ENCODE data around the gene ABHD18.
"Not testable (repeated sequence)": the region's sequence is repeated elsewhere in the genome, so short reads cannot be mapped to it uniquely, and the experiment has no call there.

Gene ABHD18

DNA sequence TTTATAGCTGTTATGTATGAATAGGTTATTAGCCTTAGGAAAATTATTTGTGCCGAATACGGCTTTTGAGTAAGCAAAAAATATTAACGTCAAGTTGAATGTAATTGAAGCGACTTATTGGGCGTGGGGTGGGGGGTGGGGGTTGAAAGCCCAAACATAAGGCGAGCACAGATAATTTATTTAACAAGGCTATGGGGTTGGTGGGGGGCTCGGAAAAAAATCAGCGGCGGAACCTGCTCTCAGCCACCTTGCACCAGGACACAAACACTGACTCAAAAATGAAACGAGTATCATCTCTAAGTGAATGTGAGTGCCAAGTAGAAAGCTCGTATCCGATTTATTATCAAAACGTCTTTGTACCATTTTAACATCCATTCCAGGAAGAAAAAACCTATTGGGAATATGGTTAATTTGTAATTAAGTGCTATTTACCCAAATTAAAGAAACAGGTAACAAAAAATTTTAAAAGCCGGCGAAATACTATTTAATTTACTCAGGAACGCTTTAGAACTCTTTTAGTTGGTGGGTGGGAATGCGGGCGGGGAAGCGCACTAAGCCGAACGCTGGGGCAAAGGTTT lies 95.0 kb downstream of the ABHD18 start:
- Histone ChIP-seq H3K4me3 (ENCODE audit: low read depth, low read length) (peak overlapping the region; percentile 72), H3K27ac (peak overlapping the region; percentile 90), H3K9me3 (ENCODE audit: severe bottlenecking) (no peaks in the 10 kb centered on the region), H3K36me3 (no peaks in the 10 kb centered on the region; the same call in 1 of the 2 replicates), H3K27me3 (ENCODE audit: insufficient read depth, low read depth, severe bottlenecking) (no peaks in the 10 kb centered on the region)
- DNase-seq = no peak
- TF ChIP-seq, protein P1, sequence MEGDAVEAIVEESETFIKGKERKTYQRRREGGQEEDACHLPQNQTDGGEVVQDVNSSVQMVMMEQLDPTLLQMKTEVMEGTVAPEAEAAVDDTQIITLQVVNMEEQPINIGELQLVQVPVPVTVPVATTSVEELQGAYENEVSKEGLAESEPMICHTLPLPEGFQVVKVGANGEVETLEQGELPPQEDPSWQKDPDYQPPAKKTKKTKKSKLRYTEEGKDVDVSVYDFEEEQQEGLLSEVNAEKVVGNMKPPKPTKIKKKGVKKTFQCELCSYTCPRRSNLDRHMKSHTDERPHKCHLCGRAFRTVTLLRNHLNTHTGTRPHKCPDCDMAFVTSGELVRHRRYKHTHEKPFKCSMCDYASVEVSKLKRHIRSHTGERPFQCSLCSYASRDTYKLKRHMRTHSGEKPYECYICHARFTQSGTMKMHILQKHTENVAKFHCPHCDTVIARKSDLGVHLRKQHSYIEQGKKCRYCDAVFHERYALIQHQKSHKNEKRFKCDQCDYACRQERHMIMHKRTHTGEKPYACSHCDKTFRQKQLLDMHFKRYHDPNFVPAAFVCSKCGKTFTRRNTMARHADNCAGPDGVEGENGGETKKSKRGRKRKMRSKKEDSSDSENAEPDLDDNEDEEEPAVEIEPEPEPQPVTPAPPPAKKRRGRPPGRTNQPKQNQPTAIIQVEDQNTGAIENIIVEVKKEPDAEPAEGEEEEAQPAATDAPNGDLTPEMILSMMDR (IDR thresholded peaks at IDR 0.05; ENCODE audit: low read depth, low read length) = no peak

DNA sequence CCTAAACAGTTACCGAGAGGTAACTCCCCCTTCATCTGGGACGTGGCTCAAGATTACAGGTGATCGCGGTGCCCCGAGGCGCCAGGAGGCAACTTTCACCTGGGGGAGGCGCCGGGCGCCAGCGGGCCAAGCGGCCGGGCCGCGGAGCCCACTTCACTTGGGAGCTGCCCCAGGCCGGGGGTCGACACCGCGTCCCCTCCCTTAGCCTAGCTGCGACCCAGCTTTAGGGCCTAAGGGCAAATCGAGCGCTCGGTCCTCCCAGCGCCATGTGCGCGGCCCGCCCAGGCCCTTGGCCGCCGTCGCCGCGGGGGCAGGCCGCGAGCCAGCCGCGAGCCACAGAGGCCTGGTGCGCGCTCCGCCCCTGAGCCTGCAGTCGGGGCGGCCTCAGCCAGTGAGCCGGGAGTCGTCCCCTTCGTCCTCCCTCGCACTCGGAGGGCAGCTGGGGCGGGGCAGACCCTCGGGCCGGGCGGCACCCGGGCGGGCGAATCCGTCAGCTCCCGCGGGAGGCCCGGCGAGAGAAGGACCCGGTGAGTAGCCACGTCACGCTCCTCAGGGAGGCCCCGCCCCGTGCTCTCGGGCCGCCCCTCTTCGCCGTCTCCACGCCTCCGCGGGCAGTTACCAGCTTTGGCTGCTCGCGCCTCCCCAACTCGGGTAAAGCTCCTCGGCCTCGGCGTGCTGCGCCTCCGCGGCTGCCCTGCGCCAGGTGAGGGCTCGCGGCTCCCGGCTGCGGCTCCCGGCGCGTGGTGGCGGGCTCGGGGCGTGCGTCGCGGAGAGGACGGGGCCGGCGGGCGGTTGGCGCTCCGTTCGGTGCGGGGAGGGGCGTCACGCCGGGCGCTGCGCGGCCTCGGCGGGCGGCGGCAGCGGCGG lies 95.7 kb downstream of the ABHD18 start, which contains the start of gene LARP1B:
Gene LARP1B (plus strand): TSS at position 614 of the 867 bp plus-strand sequence. CDS start 13,640 bp downstream, outside the sequence.
- no peaks in the 10 kb centered on the region for H3K9me3 ChIP-seq (ENCODE audit: severe bottlenecking)
- H3K27ac ChIP-seq = peak within 1 kb of the TSS; percentile 90
- no peaks in the 10 kb centered on the region for H3K27me3 ChIP-seq (ENCODE audit: insufficient read depth, low read depth, severe bottlenecking)
- DNase-seq = peak; percentile 99
- peak within 1 kb of the TSS; percentile 72 for H3K4me3 ChIP-seq (ENCODE audit: low read depth, low read length)
- TF ChIP-seq, protein P1 (IDR thresholded peaks at IDR 0.05; ENCODE audit: low read depth, low read length) = 0 out of 2 replicates have a peak, but pooled peaks have one; percentile 10
- H3K36me3 ChIP-seq = no peaks in the 10 kb centered on the region; the same call in 1 of the 2 replicates

DNA sequence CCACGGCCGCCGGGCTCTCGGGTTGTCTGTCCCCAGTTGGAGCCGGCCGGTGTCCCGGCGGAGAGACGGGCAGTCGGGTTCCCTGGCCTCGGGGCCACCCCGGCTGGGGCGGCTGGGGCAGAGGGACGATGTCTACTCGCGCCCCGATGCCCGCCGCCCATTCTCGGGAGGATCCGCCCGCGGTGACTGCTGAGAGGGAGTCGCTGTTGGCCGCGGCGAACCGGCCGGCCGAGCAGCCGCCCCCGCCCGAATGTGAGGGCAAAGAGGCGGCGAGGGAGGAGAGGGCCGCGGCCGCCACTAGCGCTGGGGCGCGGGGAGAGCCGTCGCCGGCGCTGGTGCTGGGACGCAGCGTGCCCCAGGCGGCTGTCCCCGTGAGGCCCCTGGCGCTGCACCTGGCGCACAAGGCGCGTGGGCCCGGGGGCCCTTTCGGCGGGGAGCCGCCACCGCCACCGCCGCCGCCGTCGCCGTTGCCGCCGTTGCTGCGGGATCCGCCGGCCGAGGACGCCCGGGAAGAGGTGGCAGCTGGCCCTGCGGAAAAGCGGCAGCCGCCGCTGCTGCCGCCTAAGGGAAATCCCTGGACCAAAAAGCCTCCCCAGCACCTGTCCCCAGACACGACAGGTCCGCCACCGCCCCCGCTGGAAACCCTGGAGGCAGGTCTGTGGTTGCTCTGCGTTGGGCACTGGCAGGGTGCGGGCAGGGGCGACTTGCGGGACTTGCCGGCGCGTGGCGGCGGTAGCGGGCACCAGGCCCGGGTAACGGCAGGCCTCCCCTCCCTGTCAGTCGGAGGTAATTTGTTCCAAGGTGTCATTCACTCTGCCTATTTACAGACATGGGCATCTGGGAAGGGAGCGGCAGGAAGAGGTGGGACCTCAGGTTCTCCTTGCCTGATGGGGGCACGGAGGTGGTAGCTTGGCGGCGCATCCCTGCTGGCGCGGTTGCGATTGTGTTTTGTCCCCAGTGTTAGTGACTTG lies 96.6 kb downstream of the ABHD18 start:
- DNase-seq = peak; percentile 84
- H3K27ac ChIP-seq = peak overlapping the region; percentile 90
- H3K36me3 ChIP-seq = no peaks in the 10 kb centered on the region; the same call in 1 of the 2 replicates
- peak overlapping the region; percentile 72 for H3K4me3 ChIP-seq (ENCODE audit: low read depth, low read length)
- no peaks in the 10 kb centered on the region for H3K9me3 ChIP-seq (ENCODE audit: severe bottlenecking)
- TF ChIP-seq, protein P1 (IDR thresholded peaks at IDR 0.05; ENCODE audit: low read depth, low read length) = peak; percentile 47
- H3K27me3 ChIP-seq (ENCODE audit: insufficient read depth, low read depth, severe bottlenecking) = no peaks in the 10 kb centered on the region

DNA sequence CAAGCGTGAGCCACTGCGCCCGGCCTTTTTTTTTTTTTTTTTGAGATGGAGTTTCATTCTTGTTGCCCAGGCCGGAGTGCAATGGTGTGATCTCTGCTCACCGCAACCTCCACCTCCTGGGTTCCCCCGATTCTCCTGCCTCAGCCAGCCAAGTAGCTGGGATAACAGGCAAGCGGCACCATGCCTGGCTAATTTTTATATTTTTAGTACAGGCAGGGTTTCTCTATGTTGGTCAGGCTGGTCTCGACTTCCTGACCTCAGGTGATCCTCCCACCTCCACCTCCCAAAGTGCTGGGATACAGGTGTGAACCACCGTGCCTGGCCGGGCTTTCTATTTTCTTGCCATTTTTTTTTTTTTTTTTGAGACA lies 101.2 kb downstream of the ABHD18 start:
- H3K9me3 ChIP-seq (ENCODE audit: severe bottlenecking); H3K4me3 ChIP-seq (ENCODE audit: low read depth, low read length); H3K36me3 ChIP-seq; H3K27ac ChIP-seq; H3K27me3 ChIP-seq (ENCODE audit: insufficient read depth, low read depth, severe bottlenecking); DNase-seq: not testable (repeated sequence)

DNA sequence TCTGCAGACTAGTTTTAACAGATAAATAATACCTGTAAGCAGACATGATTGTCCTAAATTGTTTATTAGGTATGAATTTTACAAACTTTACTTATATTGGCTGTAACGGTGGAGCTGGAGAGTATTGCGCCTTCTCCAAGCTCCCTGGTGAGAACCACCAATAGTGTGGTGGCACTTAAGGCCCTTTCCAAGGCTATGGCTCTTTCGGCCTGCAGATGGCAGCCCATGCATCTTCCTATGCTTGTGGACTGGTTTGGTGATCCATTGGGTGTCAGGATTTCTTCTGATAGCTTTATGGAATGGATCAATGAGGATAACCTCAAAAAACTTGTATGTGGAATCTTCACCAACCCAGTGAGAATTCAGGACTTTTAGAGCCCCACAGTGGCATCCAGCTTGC lies 103.7 kb downstream of the ABHD18 start:
- Histone ChIP-seq H3K27ac (no peak overlapping the region), H3K27me3 (ENCODE audit: insufficient read depth, low read depth, severe bottlenecking) (no peaks in the 10 kb centered on the region), H3K4me3 (ENCODE audit: low read depth, low read length) (no peak overlapping the region), H3K36me3 (no peaks in the 10 kb centered on the region; the same call in 1 of the 2 replicates), H3K9me3 (ENCODE audit: severe bottlenecking) (no peaks in the 10 kb centered on the region)
- DNase-seq = peak; percentile 56
- TF ChIP-seq, protein P1 (IDR thresholded peaks at IDR 0.05; ENCODE audit: low read depth, low read length) = peak; percentile 72

All from WERI-Rb-1 (cell line).